GM23338 (cell line): ENCODE data around the gene TULP1. TPM values are rescaled to one million over a fixed set of nuclear protein-coding genes. Genes with fewer than 3 reads are reported as not detected.
A peak's percentile ranks its signal among the peaks of the same experiment; 100 is the strongest.

ENCODE experiments used
- ATAC-seq: fragments of 200-7000 bp; cut with Tn5 transposase; 3 replicates; pipeline ENCODE4 v1.9.1; 2020
- DNase-seq: peaks from one replicate; pipeline ENCODE4 v3.0.0-alpha.2; 2015; ENCODE audit warnings: low spot score
- H2AFZ ChIP-seq: fragments of 200-600 bp; sonication (generic); 2 replicates; pipeline ENCODE4 v1.8.0; 2016; ENCODE audit warnings: antibody characterized with exemption, mild to moderate bottlenecking, moderate library complexity
- H3F3A ChIP-seq: fragments of 200-600 bp; sonication (generic); replicated peaks from 2 replicates; pipeline ENCODE4 v1.8.0; 2017; ENCODE audit warnings: antibody characterized with exemption, mixed run types, low read depth
- H3K27ac ChIP-seq: fragments of 200-600 bp; sonication (generic); 2 replicates; pipeline ENCODE4 v1.6.1; 2016; ENCODE audit warnings: low read depth
- H3K27me3 ChIP-seq: fragments of 200-600 bp; sonication (generic); 2 replicates; pipeline ENCODE4 v1.8.0; 2016; ENCODE audit warnings: mild to moderate bottlenecking, mixed run types, moderate library complexity; ENCODE audit not compliant: insufficient read depth
- H3K36me3 ChIP-seq: fragments of 200-600 bp; sonication (generic); 2 replicates; pipeline ENCODE4 v1.8.0; 2016; ENCODE audit warnings: mild to moderate bottlenecking; ENCODE audit not compliant: insufficient read depth
- H3K4me1 ChIP-seq: fragments of 200-600 bp; sonication (generic); 2 replicates; pipeline ENCODE4 v1.8.0; 2016; ENCODE audit warnings: mild to moderate bottlenecking, moderate library complexity; ENCODE audit not compliant: insufficient read depth
- H3K4me2 ChIP-seq: fragments of 200-600 bp; sonication (generic); 2 replicates; pipeline ENCODE4 v1.7.1; 2017; ENCODE audit warnings: mixed run types
- H3K4me3 ChIP-seq: fragments of 200-600 bp; sonication (generic); 2 replicates; pipeline ENCODE4 v1.6.1; 2016; ENCODE audit warnings: mixed run types
- H3K79me2 ChIP-seq: fragments of 200-600 bp; sonication (generic); replicated peaks from 2 replicates; pipeline ENCODE4 v1.8.0; 2017; ENCODE audit warnings: mild to moderate bottlenecking; ENCODE audit not compliant: insufficient read depth
- H3K9me2 ChIP-seq: fragments of 200-600 bp; sonication (generic); 2 replicates; pipeline ENCODE4 v1.8.0; 2017; ENCODE audit not compliant: insufficient read depth
- H4K20me1 ChIP-seq: fragments of 200-600 bp; sonication (generic); replicated peaks from 2 replicates; pipeline ENCODE4 v1.8.0; 2017; ENCODE audit warnings: mild to moderate bottlenecking; ENCODE audit not compliant: insufficient read depth
- H3K27ac Mint-ChIP-seq: 2 replicates; pipeline ENCODE4 v1.8.0; 2020; ENCODE audit warnings: inconsistent platforms, mild to moderate bottlenecking, moderate library complexity, mixed read lengths
- H3K27me3 Mint-ChIP-seq: 3 replicates; pipeline ENCODE4 v1.8.0; 2022; ENCODE audit warnings: low read depth, mild to moderate bottlenecking, moderate library complexity, mixed read lengths, inconsistent platforms; ENCODE audit not compliant: insufficient read depth, poor library complexity
- H3K36me3 Mint-ChIP-seq: 3 replicates; pipeline ENCODE4 v1.8.0; 2021; ENCODE audit warnings: low read depth, mild to moderate bottlenecking, inconsistent platforms, moderate library complexity, mixed read lengths
- H3K4me1 Mint-ChIP-seq: 3 replicates; pipeline ENCODE4 v1.8.0; 2020; ENCODE audit warnings: mild to moderate bottlenecking, inconsistent platforms, mixed read lengths
- H3K4me3 Mint-ChIP-seq: 3 replicates; pipeline ENCODE4 v1.8.0; 2021; ENCODE audit warnings: moderate library complexity, mild to moderate bottlenecking, inconsistent platforms, mixed read lengths
- H3K9me3 Mint-ChIP-seq: 3 replicates; pipeline ENCODE4 v1.8.0; 2020; ENCODE audit warnings: moderate library complexity, mild to moderate bottlenecking, inconsistent platforms, mixed read lengths
- CREB1 ChIP-seq: fragments of 250-450 bp; sonication (Bioruptor Pico); IDR thresholded peaks from 2 replicates; pipeline ENCODE4 v1.5.0; 2020; ENCODE audit warnings: low read depth, mild to moderate bottlenecking, moderate library complexity
- CTCF ChIP-seq, 2 experiments: fragments of 200-600 bp in 1 of 2; sonication (generic) in 1 of 2; conservative IDR thresholded peaks; 2 replicates each; pipeline versions ENCODE4 v1.5.1 to v1.6.1; 2016 to 2017; ENCODE audit warnings: antibody characterized with exemption in 2 of 2, low read depth in 2 of 2, mild to moderate bottlenecking in 2 of 2, moderate library complexity in 1 of 2
- ETS1 ChIP-seq: IDR thresholded peaks from 2 replicates; pipeline ENCODE4 v1.6.1; 2016; ENCODE audit warnings: antibody characterized with exemption
- JUNB ChIP-seq: IDR thresholded peaks from one replicate; pipeline ENCODE4 v1.6.1; 2016; ENCODE audit warnings: antibody characterized with exemption; ENCODE audit not compliant: unreplicated experiment
- POLR2AphosphoS5 ChIP-seq: IDR thresholded peaks from 2 replicates; pipeline ENCODE4 v1.6.1; 2016; ENCODE audit warnings: antibody characterized with exemption, low read depth
- REST ChIP-seq: IDR thresholded peaks from one replicate; pipeline ENCODE4 v1.6.1; 2018; ENCODE audit warnings: antibody characterized with exemption; ENCODE audit not compliant: unreplicated experiment
- STAT1 ChIP-seq: IDR thresholded peaks from one replicate; pipeline ENCODE4 v1.6.1; 2016; ENCODE audit warnings: antibody characterized with exemption; ENCODE audit not compliant: unreplicated experiment
- ZNF331 ChIP-seq: fragments of 250-450 bp; sonication (Bioruptor Pico); IDR thresholded peaks from 2 replicates; pipeline ENCODE4 v1.5.0; 2020; ENCODE audit warnings: low read depth, mild to moderate bottlenecking, moderate library complexity
- polyA plus RNA-seq: library from polyadenylated mRNA; unstranded; fragments of >200 nt; fragmentation: Nextera tagmentation; extraction: Ambion mirVana; gene quantifications from 2 replicates; pipeline ENCODE4 v1.2.1, GENCODE V29; 2016
- total RNA-seq: library from RNA; depleted of rRNA; stranded (reverse); fragments of >200 nt; shearing (Covaris generic); gene quantifications from 2 replicates; pipeline ENCODE4 v1.2.3, GENCODE V29; 2014

Gene TULP1
- total and polyA plus RNA-seq, 2 experiments from 2014 or later = 3.0 to 3.8 TPM

- DNase-seq (peak; percentile 86), ATAC-seq (peak; percentile 12)
- peaks cover 77% of the 10 kb centered on the region for H3K4me1 Mint-ChIP-seq
- H3K27ac ChIP-seq = peak overlapping the region; percentile 91
- peaks cover 27% of the 10 kb centered on the region for H3F3A ChIP-seq
- no peaks in the 10 kb centered on the region for H3K9me2 ChIP-seq
- H3K4me2 ChIP-seq = peak overlapping the region; percentile 98
- H2AFZ ChIP-seq = no peak overlapping the region
- H4K20me1 ChIP-seq = peaks cover 6% of the 10 kb centered on the region; the same call in 1 of the 2 replicates
- TF ChIP-seq CTCF (conservative IDR thresholded peaks at IDR 0.05; ENCODE audit: low read depth in 2 of 2) (no peak), ZNF331 (CRISPR knock-in tag) (no peak), ETS1 (no peak), JUNB (no peak), REST (no peak), POLR2AphosphoS5 (peak; percentile 30; the same call in 1 of the 2 replicates), STAT1 (no peak), CREB1 (CRISPR knock-in tag) (peak; percentile 87)
- peaks cover 97% of the 10 kb centered on the region for H3K4me1 ChIP-seq
- H3K36me3 ChIP-seq = no peaks in the 10 kb centered on the region
- H3K27ac Mint-ChIP-seq = peak overlapping the region; percentile 91
- peaks cover 41% of the 10 kb centered on the region for H3K27me3 Mint-ChIP-seq
- H3K36me3 Mint-ChIP-seq = peaks cover 3% of the 10 kb centered on the region; the same call in 1 of the 3 replicates
- peak overlapping the region; percentile 71 for H3K4me3 Mint-ChIP-seq
- peaks cover 73% of the 10 kb centered on the region for H3K79me2 ChIP-seq
- no peaks in the 10 kb centered on the region for H3K9me3 Mint-ChIP-seq
- H3K27me3 ChIP-seq = no peaks in the 10 kb centered on the region
- peak overlapping the region; percentile 60 for H3K4me3 ChIP-seq
These were observed 22.5 kb downstream of the TULP1 start for GRCh38 chr6:35489995-35490791.
